Measurements from ENCODE around the gene RIMS3.
A peak's percentile ranks its signal among the peaks of the same experiment; 100 is the strongest.
"Not testable (repeated sequence)": the region's sequence is repeated elsewhere in the genome, so short reads cannot be mapped to it uniquely, and the experiment has no call there.

Gene RIMS3

DNA sequence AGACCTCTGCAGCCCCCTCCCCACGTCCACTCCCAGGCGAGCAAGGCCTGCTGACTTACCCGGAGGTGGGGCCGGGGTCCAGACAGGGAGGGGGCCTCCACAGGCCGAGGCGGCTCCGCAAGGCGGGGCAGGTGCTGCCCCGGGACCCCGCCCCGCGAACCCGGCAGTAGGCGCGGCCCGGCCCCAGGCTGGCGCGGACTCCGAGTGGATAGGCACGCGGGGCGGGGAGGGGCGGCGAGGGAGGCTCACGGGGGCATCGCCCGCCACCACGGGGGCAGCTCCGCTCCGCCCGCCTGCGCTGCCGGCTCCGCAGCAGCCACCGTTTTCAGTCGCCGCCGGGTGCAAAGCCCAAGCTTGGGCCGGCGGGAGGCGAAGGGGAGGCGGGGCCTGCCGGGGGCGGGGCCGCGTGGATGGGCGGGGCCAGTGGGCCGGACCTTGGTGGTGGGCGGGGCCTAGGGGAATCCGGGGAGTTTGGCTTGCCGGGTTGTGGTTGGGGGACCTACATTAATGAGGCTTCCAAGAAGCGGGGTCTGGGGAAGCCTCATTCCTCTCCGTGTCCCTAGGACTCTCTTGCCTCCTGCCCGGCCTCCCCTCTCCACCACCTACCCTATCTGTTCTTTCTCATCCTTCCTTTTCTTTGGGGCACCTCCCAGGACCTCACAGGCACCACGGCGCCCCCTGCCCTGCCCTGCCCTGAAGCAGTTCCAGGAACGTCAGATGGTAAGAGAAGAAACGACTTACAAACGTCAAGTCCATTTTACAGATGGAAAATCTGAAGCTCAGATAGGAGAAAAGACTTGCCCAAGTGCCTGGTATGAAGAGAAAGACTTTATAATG is at the start of gene RIMS3:
Gene RIMS3 (minus strand): TSS at position 348 of the 837 bp plus-strand sequence. CDS start 23,757 bp downstream, outside the sequence.
- DNase-seq, result no peak

DNA sequence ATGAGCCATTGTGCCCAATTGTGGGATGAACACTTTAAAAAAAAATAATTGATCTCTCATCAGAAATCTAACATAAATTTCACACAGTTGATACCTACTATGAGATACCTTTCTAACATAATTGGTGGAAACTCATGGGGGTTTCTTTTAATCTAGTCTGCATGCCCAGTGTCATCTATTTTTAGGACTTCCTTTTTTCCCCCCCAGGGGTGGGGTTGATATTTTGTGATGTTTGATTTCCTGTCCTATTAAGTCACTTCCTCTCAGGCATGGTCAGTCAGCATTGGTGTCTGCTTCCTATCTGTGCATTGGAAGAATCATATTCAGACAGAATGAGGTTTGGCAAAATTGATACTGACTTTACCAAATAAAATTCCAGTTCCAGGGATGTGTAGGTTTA is 47.5 kb upstream of the RIMS3 start:
- DNase-seq, result no peak

DNA sequence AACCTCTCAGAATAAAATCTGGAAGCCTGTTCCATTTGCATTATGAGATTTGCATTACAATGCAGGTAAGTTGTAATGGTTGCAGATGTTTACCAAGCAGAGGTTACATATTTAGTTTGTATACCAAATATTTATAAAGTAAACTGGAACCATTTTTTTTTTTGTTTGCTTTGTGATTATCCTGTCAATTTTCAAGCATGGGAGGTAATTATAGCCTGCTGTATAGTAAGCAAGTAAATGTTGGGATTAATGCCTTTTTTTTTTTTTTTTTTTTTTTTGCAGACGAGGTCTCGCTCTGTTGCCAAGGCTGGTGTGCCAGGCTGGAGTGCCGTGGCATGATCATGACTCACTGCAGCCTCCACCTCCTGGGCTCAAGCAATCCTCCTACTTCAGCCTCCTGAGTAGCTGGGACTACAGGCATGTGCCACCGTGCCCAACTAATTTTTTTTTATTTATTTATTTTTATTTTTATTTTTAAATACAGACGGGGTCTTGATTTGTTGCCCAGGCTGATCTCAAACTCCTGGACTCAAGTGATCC is 47.0 kb upstream of the RIMS3 start:
- no peak for DNase-seq

DNA sequence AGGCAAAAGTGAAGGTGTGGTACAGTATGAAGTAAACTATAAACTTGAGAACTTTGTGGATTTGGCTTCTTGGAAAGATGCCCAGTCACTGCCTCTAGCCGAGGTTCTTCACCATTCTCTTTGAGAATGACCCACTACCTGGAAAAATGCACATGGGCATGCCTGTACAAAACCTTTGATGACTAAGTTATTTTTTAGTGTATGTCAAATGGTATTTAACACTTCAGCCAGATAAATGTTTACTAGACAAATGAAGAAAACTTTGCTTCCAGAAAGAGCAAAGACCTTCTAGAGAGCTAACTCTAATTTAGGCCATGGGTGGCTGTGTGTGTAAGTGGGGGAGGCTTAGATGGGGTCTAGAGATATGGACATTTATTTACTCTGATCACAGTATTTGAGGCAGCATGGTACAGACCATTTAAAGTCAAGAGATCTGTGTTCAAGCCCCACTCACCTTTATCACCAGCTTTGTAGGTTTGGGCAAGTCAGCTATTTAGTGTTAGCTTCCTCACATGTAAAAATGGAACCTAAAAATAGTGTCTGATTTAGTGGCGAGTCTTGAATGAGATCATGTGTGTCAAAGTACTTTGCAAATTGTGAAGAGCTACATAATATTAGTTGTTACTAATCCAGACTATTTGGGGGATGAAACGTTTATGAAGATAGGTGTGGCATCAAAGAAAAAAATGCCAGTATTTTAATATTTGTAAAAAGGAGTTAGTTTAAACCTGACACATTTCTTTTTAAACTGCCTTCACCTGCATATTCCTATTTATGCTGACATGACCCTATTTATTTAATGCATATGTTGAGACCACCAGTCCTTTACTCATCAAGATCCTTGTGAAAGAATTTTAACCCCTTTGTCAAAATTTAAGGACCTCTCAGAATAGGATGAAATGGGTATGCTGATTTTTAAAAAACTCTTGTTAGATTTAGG is 46.3 kb upstream of the RIMS3 start:
- DNase-seq, result no peak

DNA sequence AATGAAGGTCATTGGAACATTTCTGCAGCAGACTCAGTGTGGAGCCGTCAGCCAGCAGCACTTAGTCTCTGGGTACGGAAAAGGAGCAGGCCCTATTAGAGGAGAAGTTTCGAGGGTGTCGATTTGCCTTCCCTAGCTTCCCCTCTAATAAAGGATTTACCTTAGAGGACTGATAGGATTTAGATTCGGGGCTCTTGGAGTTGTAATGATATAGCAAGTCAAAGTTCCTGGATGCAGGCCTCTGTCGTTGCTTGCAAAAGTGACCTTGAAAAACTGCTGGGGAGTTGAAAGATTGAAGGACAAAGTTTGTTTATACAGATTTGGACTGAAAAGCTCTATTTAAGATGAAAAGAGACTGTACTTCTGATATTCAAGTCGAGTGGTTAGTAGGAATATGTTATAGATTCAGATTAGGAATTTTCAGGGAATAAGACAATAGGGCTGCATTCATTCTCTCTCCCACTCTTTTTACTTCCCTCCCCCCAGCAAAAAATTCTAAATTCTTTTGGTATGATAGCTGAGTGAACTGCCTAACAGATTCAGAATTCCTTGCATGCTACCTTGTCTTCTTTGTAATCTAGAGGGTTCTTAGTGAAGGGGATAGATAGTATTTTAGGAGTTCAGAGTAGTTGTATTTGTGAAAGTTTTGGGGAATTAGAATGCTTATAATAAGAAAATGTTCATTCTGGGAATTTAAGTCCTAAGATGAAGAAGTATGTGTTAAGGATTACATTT is 45.3 kb upstream of the RIMS3 start:
- DNase-seq, result no peak

DNA sequence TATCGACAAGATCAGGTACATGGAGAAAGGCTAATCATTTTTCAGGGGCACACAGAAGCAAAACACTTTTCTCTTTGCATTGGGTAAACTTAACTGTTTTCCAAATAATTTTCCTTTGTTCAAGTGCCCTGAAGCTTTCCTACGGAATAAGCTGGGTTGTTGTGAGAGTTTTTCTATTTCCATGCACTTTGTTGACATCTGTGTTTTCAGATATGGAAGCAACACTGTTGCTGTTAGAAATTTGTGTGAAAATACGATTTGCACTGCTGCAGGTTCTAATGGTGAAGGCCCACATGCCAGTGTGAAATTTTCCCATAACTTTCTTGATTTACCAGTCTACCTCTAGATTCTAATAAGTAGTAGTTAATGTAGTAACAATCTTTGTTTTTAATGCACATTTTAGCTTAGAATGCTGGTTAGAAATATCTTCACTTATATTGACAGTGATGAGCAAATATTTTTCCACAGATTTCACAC is 44.4 kb upstream of the RIMS3 start:
- no peak for DNase-seq

DNA sequence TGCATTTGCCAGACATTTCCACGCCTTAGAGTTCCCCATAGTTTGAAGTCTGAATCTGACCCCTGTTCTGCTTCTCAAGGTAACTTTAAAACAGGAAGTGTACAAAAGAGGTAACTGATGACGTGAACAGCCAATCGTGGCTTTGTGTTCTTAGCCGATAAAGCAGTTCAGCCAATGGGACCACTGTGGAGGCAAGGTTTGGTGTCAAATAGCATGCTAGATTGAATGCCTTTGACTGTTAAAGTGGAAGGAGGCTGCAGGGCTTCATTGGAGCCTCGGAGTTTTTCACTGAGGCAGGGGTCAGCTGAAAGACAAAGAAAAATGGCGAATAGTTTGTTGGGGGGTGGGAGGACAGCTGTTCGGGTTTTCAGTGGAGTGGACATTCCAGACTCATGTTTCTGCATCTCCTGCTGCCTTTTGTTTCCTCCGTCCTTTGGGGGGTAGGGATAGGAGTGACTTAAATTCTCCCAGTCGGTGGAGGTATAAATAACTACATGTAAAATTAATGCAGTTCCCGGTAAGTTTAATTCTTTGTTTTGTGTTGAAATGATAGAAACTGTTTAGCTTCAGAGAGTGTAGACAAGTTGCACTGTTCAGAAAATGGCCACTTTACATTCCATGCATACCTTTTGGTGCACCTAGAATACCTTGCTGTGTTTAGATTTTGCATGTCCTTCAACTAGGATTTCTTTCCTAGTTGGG is 43.8 kb upstream of the RIMS3 start:
- DNase-seq, result peak; percentile 97

DNA sequence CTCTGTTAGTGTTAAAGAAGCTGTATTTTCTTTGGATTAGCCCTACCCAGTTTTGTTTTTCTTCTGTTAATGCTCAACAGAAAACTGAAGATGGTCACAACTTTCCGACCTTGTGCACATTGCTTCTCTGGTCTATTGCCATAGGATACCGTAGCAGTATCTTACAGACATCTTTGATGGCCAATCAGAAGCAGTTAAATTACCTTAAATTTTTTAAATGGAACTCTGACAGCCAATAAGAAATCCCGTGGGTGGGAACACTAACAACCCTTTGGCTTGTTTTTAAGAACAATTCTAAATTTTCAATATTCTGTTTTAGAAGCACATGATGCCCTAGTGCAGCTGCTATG is 43.2 kb upstream of the RIMS3 start:
- DNase-seq, result peak; percentile 93

DNA sequence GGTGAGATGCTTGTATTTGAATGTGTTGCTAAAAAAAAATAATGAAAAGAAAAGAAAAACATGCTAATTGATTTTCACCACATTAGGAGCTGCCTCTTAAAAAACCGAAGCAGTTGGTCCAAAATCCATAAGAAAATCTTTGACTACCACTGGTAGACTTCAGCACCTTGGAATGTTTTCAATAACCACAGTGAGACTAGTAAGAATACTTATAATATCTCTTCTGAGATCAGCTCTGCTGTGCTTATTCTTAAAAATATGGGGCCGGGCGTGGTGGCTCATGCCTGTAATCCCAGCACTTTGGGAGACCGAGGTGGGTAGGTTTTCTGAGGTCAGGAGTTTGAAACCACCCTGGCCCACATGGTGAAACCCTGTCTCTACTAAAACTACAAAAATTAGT is 41.1 kb upstream of the RIMS3 start:
- DNase-seq, result no peak

DNA sequence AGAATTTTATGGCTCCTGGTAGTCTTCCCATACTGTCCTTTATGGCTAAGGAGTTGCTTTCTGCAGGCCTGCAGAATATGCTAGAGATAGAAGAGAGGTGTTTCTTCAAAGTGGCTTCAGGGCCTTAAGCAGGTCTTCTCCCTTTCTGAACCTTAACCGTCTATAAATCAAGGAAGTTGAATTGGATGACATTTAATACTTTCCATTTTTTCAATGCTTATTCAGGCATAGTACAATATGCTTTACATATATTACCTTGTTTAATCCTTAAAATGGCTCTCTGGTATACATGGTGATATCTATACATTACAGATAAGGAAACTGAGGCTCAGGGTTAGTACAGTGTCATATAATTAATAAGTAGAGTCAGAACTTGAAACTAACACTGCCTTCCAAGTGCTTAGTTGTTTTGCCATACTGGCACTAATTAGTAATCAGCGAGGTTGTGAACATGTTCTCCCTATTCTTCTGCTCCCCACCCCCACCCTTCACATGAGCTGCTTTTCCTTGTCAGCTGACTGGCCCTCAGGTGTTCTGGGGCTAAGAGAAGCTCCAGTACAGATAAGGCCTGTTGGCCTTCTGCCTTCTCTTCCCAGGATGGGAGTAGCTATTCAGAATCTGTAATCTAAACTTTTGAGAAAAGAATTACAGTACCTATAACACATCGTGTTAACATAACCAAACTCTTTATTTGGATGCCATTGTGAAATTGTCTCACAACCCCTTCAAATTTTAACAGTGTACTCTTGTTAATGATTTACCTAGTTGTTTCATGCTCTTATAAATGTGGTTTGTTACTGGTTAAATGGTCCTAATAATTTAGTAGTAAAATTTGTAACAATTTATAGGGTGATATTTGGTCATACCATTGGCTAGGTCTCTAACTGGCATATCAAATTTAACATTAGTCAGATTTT is 39.6 kb upstream of the RIMS3 start:
- no peak for DNase-seq

DNA sequence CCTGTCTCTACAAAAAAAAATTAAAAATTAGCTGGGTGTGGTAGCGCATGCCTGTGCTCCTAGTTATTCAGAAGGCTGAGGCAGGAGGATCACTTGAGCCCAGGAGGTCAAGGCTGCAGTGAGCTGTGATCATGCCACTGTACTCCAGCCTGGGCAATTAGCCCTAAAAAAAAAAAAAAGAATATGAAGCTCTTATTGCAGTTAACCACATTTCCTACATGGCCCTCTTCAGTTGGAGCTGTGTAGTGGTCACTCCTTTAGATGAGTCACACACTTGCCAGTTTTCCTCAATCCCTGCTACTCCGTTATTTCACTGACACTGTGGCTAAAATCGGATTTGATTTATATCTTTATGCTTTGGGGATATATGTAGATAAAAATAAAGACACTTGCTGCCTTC is 37.8 kb upstream of the RIMS3 start:
- no peak for DNase-seq

DNA sequence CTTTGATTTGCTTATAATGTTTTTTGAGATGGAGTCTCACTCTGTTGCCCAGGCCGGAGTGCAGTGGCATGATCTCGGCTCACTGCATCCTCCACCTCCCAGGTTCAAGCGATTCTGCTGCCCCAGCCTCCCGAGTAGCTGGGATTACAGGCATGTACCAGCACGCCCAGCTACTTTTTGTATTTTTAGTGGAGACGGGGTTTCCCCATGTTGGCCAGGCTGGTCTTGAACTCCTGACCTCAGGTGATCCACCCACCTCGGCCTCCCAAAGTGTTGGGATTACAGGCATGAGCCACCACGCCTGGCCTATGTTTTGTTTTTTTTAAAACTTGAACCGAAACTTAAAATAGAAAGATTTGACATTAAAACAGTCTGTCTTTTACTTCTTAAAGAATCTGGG is 37.3 kb upstream of the RIMS3 start:
- not testable (repeated sequence) for DNase-seq

DNA sequence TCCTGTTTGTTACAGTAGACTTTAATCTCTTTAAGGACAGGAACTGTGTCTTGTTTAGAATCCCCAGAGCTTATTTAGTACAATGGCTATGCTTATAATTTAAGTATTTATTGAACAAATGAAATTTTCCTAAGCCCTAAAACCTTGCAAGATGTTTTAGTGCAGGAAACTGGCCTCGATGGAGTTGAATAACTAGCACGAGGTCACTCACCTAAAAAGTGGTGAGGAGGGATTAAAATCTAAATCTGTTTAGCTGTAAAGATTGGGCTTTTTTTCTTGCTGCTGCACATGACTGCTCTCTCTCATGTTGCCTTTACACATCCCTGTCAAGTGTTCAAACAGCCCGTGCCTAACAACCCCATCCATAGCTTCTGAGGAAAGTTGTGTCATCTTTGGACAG is 36.2 kb upstream of the RIMS3 start:
- no peak for DNase-seq

DNA sequence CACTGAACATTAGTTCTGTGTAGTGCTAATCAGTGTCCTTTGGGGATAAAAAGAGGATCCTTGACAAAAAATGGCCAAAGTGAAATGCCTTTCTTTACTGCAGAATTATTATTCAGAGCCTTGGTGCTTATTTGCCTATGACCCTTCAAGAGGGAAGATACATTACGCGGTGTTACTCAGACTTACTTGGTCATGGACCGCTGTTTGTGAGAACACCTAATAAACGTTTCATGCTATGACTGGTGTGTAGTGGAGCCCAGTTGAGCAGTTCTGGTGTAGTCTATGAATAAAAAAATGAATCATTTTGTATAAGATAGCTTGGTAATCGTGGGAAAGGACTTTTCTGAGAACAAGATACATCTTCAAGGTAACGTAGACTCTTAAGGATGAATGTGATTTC is 34.3 kb upstream of the RIMS3 start:
- no peak for DNase-seq

DNA sequence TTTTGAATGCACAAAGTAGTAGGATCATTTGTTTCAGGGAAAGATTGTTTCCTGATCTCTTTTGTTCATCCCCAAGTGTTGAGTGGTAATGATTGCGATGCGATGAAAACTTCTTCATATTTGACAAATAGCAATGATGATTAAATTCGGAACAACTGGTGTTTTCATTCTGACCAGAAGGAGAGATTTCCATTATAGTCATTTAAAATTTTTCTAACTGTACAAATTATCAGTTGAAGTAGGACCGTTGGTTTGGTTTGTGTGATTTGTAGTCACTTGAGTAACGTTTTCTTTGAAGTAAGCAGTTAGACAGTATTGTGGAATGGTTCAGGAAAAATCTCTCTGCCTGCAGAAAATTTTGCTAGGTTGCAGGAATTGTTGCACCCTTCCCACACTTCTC is 32.0 kb upstream of the RIMS3 start:
- DNase-seq, result no peak

DNA sequence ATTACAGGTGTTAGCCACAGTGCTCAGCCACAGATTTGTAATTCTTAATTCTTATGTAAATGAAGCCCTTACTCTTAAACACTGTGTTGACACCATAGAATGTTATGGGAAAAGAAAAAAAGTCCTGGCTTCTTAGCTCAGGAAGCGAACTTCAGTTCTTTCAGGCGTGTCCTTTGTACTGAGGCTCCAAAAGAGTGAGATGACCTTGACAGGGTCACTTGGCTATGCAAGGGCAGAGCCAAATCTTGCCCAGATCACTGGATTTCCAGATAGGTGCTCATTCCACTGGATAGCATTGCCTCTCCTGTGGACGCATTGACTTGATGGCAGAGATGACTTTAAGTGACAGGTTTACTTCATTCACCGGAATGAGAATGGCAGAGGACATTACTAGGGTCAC is 30.8 kb upstream of the RIMS3 start:
- no peak for DNase-seq

DNA sequence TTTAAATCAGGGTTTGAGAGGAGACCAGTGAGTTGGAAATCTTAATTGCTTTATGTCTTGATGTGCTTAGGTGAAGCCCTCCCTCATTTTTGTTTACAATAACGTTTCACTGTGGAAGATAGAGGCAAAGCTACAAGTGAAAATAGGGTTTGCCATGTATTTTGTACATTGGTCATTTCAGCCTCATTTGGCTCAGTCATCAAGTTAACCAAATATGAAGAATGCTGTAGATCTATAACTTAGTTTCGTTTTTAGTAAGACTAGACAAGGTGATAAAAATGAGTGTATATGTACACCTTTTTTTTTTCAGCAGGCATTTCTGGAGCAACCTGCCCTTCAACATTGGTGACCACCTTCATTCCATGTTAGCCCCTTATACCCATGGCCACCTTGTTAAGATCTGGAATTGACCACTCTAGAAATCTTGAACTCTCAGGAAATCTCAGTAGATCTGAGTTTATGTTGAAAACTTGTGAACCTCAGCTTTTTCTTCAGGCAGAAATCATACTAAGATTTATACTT is 28.9 kb upstream of the RIMS3 start:
- DNase-seq, result no peak

DNA sequence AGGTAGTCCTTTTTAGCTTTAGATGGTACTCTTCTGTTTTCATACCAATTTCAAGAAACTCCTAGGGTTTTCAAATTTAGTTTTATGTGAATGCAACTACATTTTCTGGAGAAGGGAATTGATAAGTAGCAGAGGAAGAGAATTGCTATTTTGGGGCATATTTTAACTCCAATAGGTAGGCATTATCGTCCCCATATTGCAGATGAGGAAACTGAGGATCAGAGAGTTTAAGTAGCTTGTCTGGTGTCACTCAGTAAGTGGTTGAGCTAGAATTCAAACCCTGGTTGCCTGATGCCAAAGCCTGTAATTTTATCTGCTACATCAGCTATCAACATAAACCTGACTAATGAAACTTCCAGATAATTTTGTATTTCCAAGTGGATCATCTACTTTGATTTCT is 27.9 kb upstream of the RIMS3 start:
- DNase-seq, result no peak

DNA sequence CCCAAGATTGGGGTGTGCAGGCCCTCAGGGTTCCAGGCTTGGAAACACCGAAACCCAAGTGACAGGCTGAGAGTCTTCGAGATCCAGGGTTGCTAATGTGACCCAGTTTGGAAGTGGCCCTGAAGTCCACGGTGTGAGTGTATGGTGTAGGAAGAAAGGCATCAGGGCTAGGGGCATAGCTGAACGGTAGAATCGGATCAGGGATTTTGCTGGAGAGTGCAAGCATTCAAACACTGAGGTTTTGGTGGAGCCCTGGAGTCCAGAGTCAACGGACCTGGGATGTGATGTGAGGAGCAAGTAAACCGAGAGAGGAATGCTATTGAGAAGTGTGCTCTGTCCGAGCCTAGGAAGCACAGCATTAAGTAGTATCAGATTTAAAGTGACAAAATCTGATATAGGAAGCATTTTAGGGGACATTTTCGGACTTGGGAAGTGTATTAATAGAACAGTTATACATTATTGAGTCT is 27.0 kb upstream of the RIMS3 start:
- DNase-seq, result no peak

DNA sequence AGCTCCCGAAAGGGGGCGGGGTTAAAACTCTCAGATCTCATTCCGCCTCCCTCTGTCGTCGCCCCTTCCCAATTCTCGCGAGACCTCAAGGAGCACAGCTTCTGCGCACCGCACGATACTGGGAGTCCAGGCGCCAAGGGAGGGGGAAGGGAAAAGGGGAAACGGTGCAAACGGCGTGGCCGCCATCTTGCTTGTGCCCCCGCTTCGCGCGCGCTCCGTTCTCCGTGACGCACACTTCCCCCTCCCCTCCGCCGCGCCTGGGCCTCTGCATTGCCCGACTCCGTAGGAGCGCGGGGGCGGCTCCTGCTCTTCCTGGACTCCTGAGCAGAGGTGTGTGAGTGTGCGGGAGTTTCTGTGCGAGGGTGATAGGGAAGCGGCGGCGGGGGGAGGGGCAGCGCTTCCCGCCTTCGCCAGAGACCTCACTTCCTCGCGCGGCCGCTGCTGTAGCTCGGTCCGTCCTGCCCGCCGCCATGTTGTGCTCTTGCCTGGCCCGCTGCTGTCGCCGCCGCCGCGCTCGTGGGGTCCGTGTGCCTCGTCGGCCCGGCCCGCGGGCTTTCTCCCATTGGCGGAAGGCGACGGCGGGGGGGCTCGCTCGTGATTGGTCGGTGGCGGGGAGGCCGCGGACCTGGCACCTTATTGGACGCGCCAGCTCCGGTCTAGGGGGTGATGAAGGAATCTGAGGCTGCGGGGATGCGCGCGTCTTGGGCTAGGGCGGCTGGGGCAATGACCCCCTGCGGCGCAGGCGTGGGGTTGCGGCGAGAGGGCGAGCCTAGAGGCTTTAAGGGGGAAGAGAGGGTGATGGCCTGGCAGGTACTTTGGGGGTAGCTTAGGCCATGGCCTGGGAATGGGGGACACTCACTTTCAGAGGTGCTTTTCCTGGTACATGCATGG is 26.3 kb upstream of the RIMS3 start, which contains the start of gene NFYC:
Gene NFYC (plus strand): TSS at position 167 of the 891 bp plus-strand sequence. CDS start 47,140 bp downstream, outside the sequence.
- DNase-seq, result peak; percentile 92

Measured in SHP77 treated with DMSO at 0.1 percent for 48 hours (cell line).